Measurements from ENCODE around the gene REX1BD. TPM values are rescaled to one million over a fixed set of nuclear protein-coding genes. Genes with fewer than 3 reads are reported as not detected.
A peak's percentile ranks its signal among the peaks of the same experiment; 100 is the strongest.

Gene REX1BD
- polyA plus RNA-seq, 1 experiment = 17.6 TPM

GRCh38 chr19:18635831-18636182 is 47.2 kb downstream of the REX1BD start:
- H3K4me3 ChIP-seq (ENCODE audit: low read depth, low read length) = no peak overlapping the region
- no peak for TF ChIP-seq CTCF (IDR thresholded peaks at IDR 0.05; ENCODE audit: low read depth, low read length)
- DNase-seq (ENCODE audit: low read depth, low spot score) = no peak
- CTCF ChIA-PET = interaction anchor here (1.3 kb wide), 1 partner anchor 211 kb away, joined by 4 read pairs; no protein-coding TSS in a partner anchor
- no peaks in the 10 kb centered on the region; the same call in 1 of the 2 replicates for H3K9me3 ChIP-seq (ENCODE audit: control insufficient read depth, insufficient read depth, low read length)
- H3K27me3 ChIP-seq (ENCODE audit: control insufficient read depth, insufficient read depth, low read length) = peaks cover 2% of the 10 kb centered on the region
- POLR2A ChIA-PET = no interaction called here
- no peak overlapping the region for H3K27ac ChIP-seq (ENCODE audit: low read depth, low read length)

- H3K27ac ChIP-seq (ENCODE audit: low read depth, low read length) = no peak overlapping the region
Observed at GRCh38 chr19:18636183-18636968, 47.8 kb downstream of the REX1BD start.

GRCh38 chr19:18636969-18637629 is 48.5 kb downstream of the REX1BD start, which contains the start of gene KLHL26:
Gene KLHL26 (plus strand): TSS chr19:18637028. CDS start chr19:18637055, 27 bp downstream.
- H3K27ac ChIP-seq (ENCODE audit: low read depth, low read length) = no peak within 1 kb of the TSS
- H3K4me3 ChIP-seq (ENCODE audit: low read depth, low read length) = peak within 1 kb of the TSS; percentile 90
- no peaks in the 10 kb centered on the region; the same call in 1 of the 2 replicates for H3K9me3 ChIP-seq (ENCODE audit: control insufficient read depth, insufficient read depth, low read length)
- TF ChIP-seq CTCF (IDR thresholded peaks at IDR 0.05; ENCODE audit: low read depth, low read length) = no peak
- peaks cover 2% of the 10 kb centered on the region for H3K27me3 ChIP-seq (ENCODE audit: control insufficient read depth, insufficient read depth, low read length)
- ChIA-PET CTCF (no interaction called here), POLR2A (no interaction called here)
- no peak for DNase-seq (ENCODE audit: low read depth, low spot score)

More at GRCh38 chr19:18636183-18636968, 47.8 kb downstream of the REX1BD start:
- H3K27me3 ChIP-seq (ENCODE audit: control insufficient read depth, insufficient read depth, low read length) = peaks cover 2% of the 10 kb centered on the region
- peak; percentile 88 for DNase-seq (ENCODE audit: low read depth, low spot score)
- ChIA-PET CTCF (no interaction called here), POLR2A (no interaction called here)
- peak overlapping the region; percentile 60 for H3K4me3 ChIP-seq (ENCODE audit: low read depth, low read length)
- no peak for TF ChIP-seq CTCF (IDR thresholded peaks at IDR 0.05; ENCODE audit: low read depth, low read length)
- no peaks in the 10 kb centered on the region; the same call in 1 of the 2 replicates for H3K9me3 ChIP-seq (ENCODE audit: control insufficient read depth, insufficient read depth, low read length)

GRCh38 chr19:18637673-18638630 is 49.4 kb downstream of the REX1BD start:
- Histone ChIP-seq H3K9me3 (ENCODE audit: control insufficient read depth, insufficient read depth, low read length) (no peaks in the 10 kb centered on the region; the same call in 1 of the 2 replicates), H3K27me3 (ENCODE audit: control insufficient read depth, insufficient read depth, low read length) (peaks cover 2% of the 10 kb centered on the region), H3K27ac (ENCODE audit: low read depth, low read length) (no peak overlapping the region), H3K4me3 (ENCODE audit: low read depth, low read length) (peak overlapping the region; percentile 90)
- DNase-seq (ENCODE audit: low read depth, low spot score) = no peak
- POLR2A ChIA-PET = no interaction called here
- CTCF ChIA-PET = no interaction called here
- no peak for TF ChIP-seq CTCF (IDR thresholded peaks at IDR 0.05; ENCODE audit: low read depth, low read length)

Data from AG04450 (cell line).